Nephron (organoid): ENCODE data around the gene EEPD1.

Experiments
- H3K27ac Mint-ChIP-seq, 3 experiments: 2 replicates each; pipeline ENCODE4 v1.8.0; 2020; ENCODE audit warnings: mixed read lengths in 3 of 3, mild to moderate bottlenecking in 2 of 3, moderate library complexity in 1 of 3
- H3K27me3 Mint-ChIP-seq: 2 replicates; pipeline ENCODE4 v1.8.0; 2021; ENCODE audit warnings: low read depth, mild to moderate bottlenecking, moderate library complexity, mixed read lengths
- H3K36me3 Mint-ChIP-seq: 2 replicates; pipeline ENCODE4 v1.8.0; 2020; ENCODE audit warnings: low read depth, mixed read lengths
- H3K4me1 Mint-ChIP-seq: 2 replicates; pipeline ENCODE4 v1.8.0; 2020; ENCODE audit warnings: mixed read lengths
- H3K4me3 Mint-ChIP-seq, 3 experiments: 2 replicates each; pipeline ENCODE4 v1.8.0; 2020; ENCODE audit warnings: mild to moderate bottlenecking in 3 of 3, mixed read lengths in 3 of 3, moderate library complexity in 2 of 3
- H3K9me3 Mint-ChIP-seq: 2 replicates; pipeline ENCODE4 v1.8.0; 2020; ENCODE audit warnings: mixed read lengths
- CTCF ChIP-seq, 3 experiments: fragments of 200-600 bp; sonication (generic); IDR thresholded peaks; one replicate each; pipeline ENCODE4 v1.5.0; 2021; ENCODE audit warnings: antibody characterized with exemption in 3 of 3; ENCODE audit not compliant: unreplicated experiment in 3 of 3

The EEPD1 gene

GRCh38 chr7:36262309-36263094 lies 109.4 kb downstream of the EEPD1 start:
- Mint-ChIP-seq H3K4me1 (peaks cover 67% of the 10 kb centered on the region), H3K4me3 (no peak overlapping the region), H3K36me3 (peaks cover 5% of the 10 kb centered on the region), H3K27me3 (no peaks in the 10 kb centered on the region), H3K27ac (peak overlapping the region; percentile 71 to 95 (median 79)), H3K9me3 (peaks cover 4% of the 10 kb centered on the region)
- no peak for TF ChIP-seq CTCF (IDR thresholded peaks at IDR 0.05; ENCODE audit: unreplicated experiment in 3 of 3)

GRCh38 chr7:36263095-36263484 lies 110.0 kb downstream of the EEPD1 start:
- no peak for TF ChIP-seq CTCF (IDR thresholded peaks at IDR 0.05; ENCODE audit: unreplicated experiment in 3 of 3)
- no peaks in the 10 kb centered on the region for H3K27me3 Mint-ChIP-seq
- peaks cover under 1% of the 10 kb centered on the region for H3K9me3 Mint-ChIP-seq
- no peak overlapping the region for H3K4me3 Mint-ChIP-seq
- H3K4me1 Mint-ChIP-seq: peaks cover 64% of the 10 kb centered on the region
- H3K36me3 Mint-ChIP-seq: peaks cover under 1% of the 10 kb centered on the region
- peak overlapping the region in 1 of 3 experiments; percentile 79 for H3K27ac Mint-ChIP-seq

- Mint-ChIP-seq H3K4me3 (no peak overlapping the region), H3K9me3 (no peaks in the 10 kb centered on the region), H3K27ac (peak overlapping the region; percentile 31 to 63 (median 33)), H3K27me3 (no peaks in the 10 kb centered on the region), H3K36me3 (no peaks in the 10 kb centered on the region), H3K4me1 (peaks cover 52% of the 10 kb centered on the region)
- no peak for TF ChIP-seq CTCF (IDR thresholded peaks at IDR 0.05; ENCODE audit: unreplicated experiment in 3 of 3)
Measured at GRCh38 chr7:36264123-36264801, 111.2 kb downstream of the EEPD1 start.

- H3K27me3 Mint-ChIP-seq: no peaks in the 10 kb centered on the region
- no peak for TF ChIP-seq CTCF (IDR thresholded peaks at IDR 0.05; ENCODE audit: unreplicated experiment in 3 of 3)
- no peaks in the 10 kb centered on the region for H3K9me3 Mint-ChIP-seq
- H3K27ac Mint-ChIP-seq: peak overlapping the region; percentile 31 to 63 (median 33)
- peaks cover 48% of the 10 kb centered on the region for H3K4me1 Mint-ChIP-seq
- H3K4me3 Mint-ChIP-seq: no peak overlapping the region
- no peaks in the 10 kb centered on the region for H3K36me3 Mint-ChIP-seq
Measured at GRCh38 chr7:36264913-36265516, 112.0 kb downstream of the EEPD1 start.

GRCh38 chr7:36265680-36266079 lies 112.6 kb downstream of the EEPD1 start:
- no peaks in the 10 kb centered on the region for H3K9me3 Mint-ChIP-seq

More at GRCh38 chr7:36265680-36266079, 112.6 kb downstream of the EEPD1 start:
- peak overlapping the region in 2 of 3 experiments; percentile 27 to 33 for H3K27ac Mint-ChIP-seq
- peaks cover 42% of the 10 kb centered on the region for H3K4me1 Mint-ChIP-seq
- no peak for TF ChIP-seq CTCF (IDR thresholded peaks at IDR 0.05; ENCODE audit: unreplicated experiment in 3 of 3)
- no peaks in the 10 kb centered on the region for H3K27me3 Mint-ChIP-seq
- H3K4me3 Mint-ChIP-seq: no peak overlapping the region
- no peaks in the 10 kb centered on the region for H3K36me3 Mint-ChIP-seq
